ENCODE data around the gene FRMD4A.

The FRMD4A gene

GRCh38 chr10:13707156-13707881, 623.4 kb downstream of the FRMD4A start:
- H3K27me3 ChIP-seq (replicated peaks; ENCODE audit: insufficient read depth, low read length): no peaks in the 10 kb centered on the region
- no peaks in the 10 kb centered on the region for H3K9me3 ChIP-seq (replicated peaks; ENCODE audit: insufficient read depth, low read length)
- no peaks in the 10 kb centered on the region for H3K79me2 ChIP-seq (ENCODE audit: low read length)
- H4K20me1 ChIP-seq (ENCODE audit: insufficient read depth, low read length): no peaks in the 10 kb centered on the region
- TF ChIP-seq EZH2 (optimal IDR thresholded peaks at IDR 0.05; ENCODE audit: low read depth, low read length): no peak
- no peak for TF ChIP-seq EZH2phosphoT487 (IDR thresholded peaks at IDR 0.05; ENCODE audit: low read length)
- TF ChIP-seq, protein P1, sequence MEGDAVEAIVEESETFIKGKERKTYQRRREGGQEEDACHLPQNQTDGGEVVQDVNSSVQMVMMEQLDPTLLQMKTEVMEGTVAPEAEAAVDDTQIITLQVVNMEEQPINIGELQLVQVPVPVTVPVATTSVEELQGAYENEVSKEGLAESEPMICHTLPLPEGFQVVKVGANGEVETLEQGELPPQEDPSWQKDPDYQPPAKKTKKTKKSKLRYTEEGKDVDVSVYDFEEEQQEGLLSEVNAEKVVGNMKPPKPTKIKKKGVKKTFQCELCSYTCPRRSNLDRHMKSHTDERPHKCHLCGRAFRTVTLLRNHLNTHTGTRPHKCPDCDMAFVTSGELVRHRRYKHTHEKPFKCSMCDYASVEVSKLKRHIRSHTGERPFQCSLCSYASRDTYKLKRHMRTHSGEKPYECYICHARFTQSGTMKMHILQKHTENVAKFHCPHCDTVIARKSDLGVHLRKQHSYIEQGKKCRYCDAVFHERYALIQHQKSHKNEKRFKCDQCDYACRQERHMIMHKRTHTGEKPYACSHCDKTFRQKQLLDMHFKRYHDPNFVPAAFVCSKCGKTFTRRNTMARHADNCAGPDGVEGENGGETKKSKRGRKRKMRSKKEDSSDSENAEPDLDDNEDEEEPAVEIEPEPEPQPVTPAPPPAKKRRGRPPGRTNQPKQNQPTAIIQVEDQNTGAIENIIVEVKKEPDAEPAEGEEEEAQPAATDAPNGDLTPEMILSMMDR (IDR thresholded peaks at IDR 0.05; ENCODE audit: low read length): no peak
- H3K36me3 ChIP-seq (replicated peaks; ENCODE audit: insufficient read depth, low read length): no peaks in the 10 kb centered on the region
- H2AFZ ChIP-seq (ENCODE audit: low read length): no peak overlapping the region
- H3K4me2 ChIP-seq (ENCODE audit: low read depth, low read length): no peak overlapping the region
- H3K9ac ChIP-seq (ENCODE audit: low read length): no peak overlapping the region
- DNase-seq: no peak
- no peaks in the 10 kb centered on the region for H3K4me1 ChIP-seq (ENCODE audit: low read length)
- H3K9me2 ChIP-seq (replicated peaks; ENCODE audit: insufficient read depth, low read length): no peaks in the 10 kb centered on the region
- H3F3A ChIP-seq (ENCODE audit: insufficient read depth, low read length): no peaks in the 10 kb centered on the region
- H3K4me3 ChIP-seq (ENCODE audit: low read length): no peak overlapping the region
- no peak overlapping the region for H3K27ac ChIP-seq (ENCODE audit: low read length)

- TF ChIP-seq, protein P1 (IDR thresholded peaks at IDR 0.05; ENCODE audit: low read length): no peak
- TF ChIP-seq EZH2 (optimal IDR thresholded peaks at IDR 0.05; ENCODE audit: low read depth, low read length) (no peak), EZH2phosphoT487 (IDR thresholded peaks at IDR 0.05; ENCODE audit: low read length) (no peak)
- H3K27me3 ChIP-seq (replicated peaks; ENCODE audit: insufficient read depth, low read length): no peaks in the 10 kb centered on the region
- no peak overlapping the region for H3K4me3 ChIP-seq (ENCODE audit: low read length)
- H3K9me2 ChIP-seq (replicated peaks; ENCODE audit: insufficient read depth, low read length): no peaks in the 10 kb centered on the region
- H3K9ac ChIP-seq (ENCODE audit: low read length): no peak overlapping the region
- no peaks in the 10 kb centered on the region for H3K4me1 ChIP-seq (ENCODE audit: low read length)
- no peak overlapping the region for H2AFZ ChIP-seq (ENCODE audit: low read length)
- H3F3A ChIP-seq (ENCODE audit: insufficient read depth, low read length): no peaks in the 10 kb centered on the region
- no peak overlapping the region for H3K27ac ChIP-seq (ENCODE audit: low read length)
- no peaks in the 10 kb centered on the region for H3K36me3 ChIP-seq (replicated peaks; ENCODE audit: insufficient read depth, low read length)
- H3K9me3 ChIP-seq (replicated peaks; ENCODE audit: insufficient read depth, low read length): no peaks in the 10 kb centered on the region
- H3K4me2 ChIP-seq (ENCODE audit: low read depth, low read length): no peak overlapping the region
- no peaks in the 10 kb centered on the region for H3K79me2 ChIP-seq (ENCODE audit: low read length)
- no peak for DNase-seq
- no peaks in the 10 kb centered on the region for H4K20me1 ChIP-seq (ENCODE audit: insufficient read depth, low read length)
Observed at GRCh38 chr10:13706604-13707003, 624.1 kb downstream of the FRMD4A start.

DNA sequence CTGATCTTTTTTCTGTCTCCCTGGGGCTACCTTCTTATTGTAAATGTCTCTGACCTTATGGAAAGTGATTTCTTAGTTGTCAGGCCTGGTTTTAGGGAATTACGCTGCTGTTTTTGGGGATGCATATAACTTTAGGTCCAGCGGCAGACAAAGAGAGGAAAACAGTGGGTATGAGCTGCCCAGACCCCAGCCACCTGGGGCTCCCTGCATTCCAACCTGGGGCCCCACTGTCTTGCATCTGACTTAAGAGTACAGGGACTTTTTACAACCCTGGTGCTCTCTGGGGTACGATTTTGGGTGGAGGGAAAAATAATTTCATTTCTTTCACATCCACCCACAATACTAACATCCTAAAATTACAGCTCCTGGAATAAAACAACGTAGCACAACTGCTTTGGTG, 624.5 kb downstream of the FRMD4A start:
- Histone ChIP-seq H3K27me3 (replicated peaks; ENCODE audit: insufficient read depth, low read length) (no peaks in the 10 kb centered on the region), H3F3A (ENCODE audit: insufficient read depth, low read length) (no peaks in the 10 kb centered on the region), H3K27ac (ENCODE audit: low read length) (no peak overlapping the region), H3K36me3 (replicated peaks; ENCODE audit: insufficient read depth, low read length) (no peaks in the 10 kb centered on the region), H3K4me1 (ENCODE audit: low read length) (no peaks in the 10 kb centered on the region), H3K9me3 (replicated peaks; ENCODE audit: insufficient read depth, low read length) (no peaks in the 10 kb centered on the region), H3K9ac (ENCODE audit: low read length) (no peak overlapping the region), H3K4me3 (ENCODE audit: low read length) (no peak overlapping the region), H2AFZ (ENCODE audit: low read length) (no peak overlapping the region), H3K9me2 (replicated peaks; ENCODE audit: insufficient read depth, low read length) (no peaks in the 10 kb centered on the region), H4K20me1 (ENCODE audit: insufficient read depth, low read length) (no peaks in the 10 kb centered on the region), H3K4me2 (ENCODE audit: low read depth, low read length) (no peak overlapping the region), H3K79me2 (ENCODE audit: low read length) (no peaks in the 10 kb centered on the region)
- DNase-seq: no peak
- TF ChIP-seq EZH2 (optimal IDR thresholded peaks at IDR 0.05; ENCODE audit: low read depth, low read length) (no peak), EZH2phosphoT487 (IDR thresholded peaks at IDR 0.05; ENCODE audit: low read length) (no peak)
- TF ChIP-seq, protein P1 (IDR thresholded peaks at IDR 0.05; ENCODE audit: low read length): no peak

All from MM.1S (cell line).